ENCODE measurements around the gene KRTAP4-3. TPM values are rescaled to one million over a fixed set of nuclear protein-coding genes. Genes with fewer than 3 reads are reported as not detected.
"Not testable (repeated sequence)": the region's sequence is repeated elsewhere in the genome, so short reads cannot be mapped to it uniquely, and the experiment has no call there.

Gene KRTAP4-3
- total RNA-seq, 2 experiments from 2014 or later = not detected

GRCh38 chr17:41123292-41123990 is 44.6 kb downstream of the KRTAP4-3 start:
- intact Hi-C loops (cut with micrococcal nuclease); H3K27ac Mint-ChIP-seq: not testable (repeated sequence)
- CTCF ChIA-PET = interaction anchor here (1.3 to 1.4 kb wide), 2 partner anchors 426 to 539 kb away, joined by 3 read pairs; no protein-coding TSS in a partner anchor

GRCh38 chr17:41121742-41122141 is 46.3 kb downstream of the KRTAP4-3 start:
- POLR2A ChIA-PET = no interaction called here
- CTCF ChIA-PET = no interaction called here
- peaks cover 6% of the 10 kb centered on the region for H3K9me3 Mint-ChIP-seq
- H3K4me1 Mint-ChIP-seq (ENCODE audit: low read depth) = peaks cover 45% of the 10 kb centered on the region
- no peak for DNase-seq
- no peaks in the 10 kb centered on the region for H3K36me3 Mint-ChIP-seq
- intact Hi-C loops (cut with micrococcal nuclease) = no loop called here
- peaks cover 4% of the 10 kb centered on the region for H3K27me3 Mint-ChIP-seq
- H3K4me3 Mint-ChIP-seq = no peak overlapping the region
- no peak overlapping the region for H3K27ac Mint-ChIP-seq

More at GRCh38 chr17:41123292-41123990, 44.6 kb downstream of the KRTAP4-3 start:
- H3K36me3 Mint-ChIP-seq, H3K4me3 Mint-ChIP-seq, POLR2A ChIA-PET, H3K9me3 Mint-ChIP-seq, DNase-seq, H3K27me3 Mint-ChIP-seq: not testable (repeated sequence)
- H3K4me1 Mint-ChIP-seq (ENCODE audit: low read depth) = peaks cover 45% of the 10 kb centered on the region

GRCh38 chr17:41119696-41120690 is 48.0 kb downstream of the KRTAP4-3 start:
- CTCF ChIA-PET, POLR2A ChIA-PET, H3K27me3 Mint-ChIP-seq: not testable (repeated sequence)

GRCh38 chr17:41118721-41119120 is 49.3 kb downstream of the KRTAP4-3 start:
- Mint-ChIP-seq H3K4me3 (no peak overlapping the region), H3K4me1 (ENCODE audit: low read depth) (peaks cover 22% of the 10 kb centered on the region), H3K27ac (no peak overlapping the region), H3K36me3 (no peaks in the 10 kb centered on the region), H3K9me3 (peaks cover 6% of the 10 kb centered on the region), H3K27me3 (peaks cover 4% of the 10 kb centered on the region)
- no peak for DNase-seq
- CTCF ChIA-PET = no interaction called here
- intact Hi-C loops (cut with micrococcal nuclease) = no loop called here
- POLR2A ChIA-PET = no interaction called here

More at GRCh38 chr17:41119696-41120690, 48.0 kb downstream of the KRTAP4-3 start:
- peaks cover 33% of the 10 kb centered on the region for H3K4me1 Mint-ChIP-seq (ENCODE audit: low read depth)
- H3K36me3 Mint-ChIP-seq; H3K9me3 Mint-ChIP-seq; intact Hi-C loops (cut with micrococcal nuclease); H3K27ac Mint-ChIP-seq; H3K4me3 Mint-ChIP-seq; DNase-seq: not testable (repeated sequence)

- H3K27me3 Mint-ChIP-seq; POLR2A ChIA-PET; H3K4me3 Mint-ChIP-seq; intact Hi-C loops (cut with micrococcal nuclease); H3K36me3 Mint-ChIP-seq; H3K27ac Mint-ChIP-seq; H3K9me3 Mint-ChIP-seq; DNase-seq: not testable (repeated sequence)
- CTCF ChIA-PET = interaction anchor here (0.7 kb wide), 1 partner anchor 20 kb away, joined by 3 read pairs; no protein-coding TSS in a partner anchor
- H3K4me1 Mint-ChIP-seq (ENCODE audit: low read depth) = peaks cover 16% of the 10 kb centered on the region
Measured at GRCh38 chr17:41117846-41118386, 50.1 kb downstream of the KRTAP4-3 start, which contains the start of gene KRTAP4-11. Gene KRTAP4-11, minus strand, starts transcription at chr17:41118373. Its CDS starts 58 bp downstream, at chr17:41118315.

Other genes starting within 250 kb of the KRTAP4-3 start
- not detected for gene KRT23, start 230.6 kb downstream of the KRTAP4-3 start, total RNA-seq
- not detected for gene KRT39, start 201.3 kb downstream of the KRTAP4-3 start, total RNA-seq
- gene KRT40, start 183.9 kb downstream of the KRTAP4-3 start, total RNA-seq = not detected
- gene KRTAP3-3, start 174.1 kb downstream of the KRTAP4-3 start, total RNA-seq = not detected
- not detected for gene KRTAP3-2, start 168.3 kb downstream of the KRTAP4-3 start, total RNA-seq
- not detected for gene KRTAP3-1, start 159.1 kb downstream of the KRTAP4-3 start, total RNA-seq
- not detected for gene KRTAP1-5, start 141.0 kb downstream of the KRTAP4-3 start, total RNA-seq
- gene KRTAP1-4, start 138.0 kb downstream of the KRTAP4-3 start, total RNA-seq = not detected
- gene KRTAP1-3, start 133.3 kb downstream of the KRTAP4-3 start, total RNA-seq = not detected
- not detected for gene KRTAP1-1, start 126.8 kb downstream of the KRTAP4-3 start, total RNA-seq
- gene KRTAP2-1, start 120.9 kb downstream of the KRTAP4-3 start, total RNA-seq = not detected
- gene KRTAP2-2, start 113.0 kb downstream of the KRTAP4-3 start, total RNA-seq = not detected
- gene KRTAP2-3, start 108.1 kb downstream of the KRTAP4-3 start, total RNA-seq = not detected
- gene KRTAP2-4, start 102.3 kb downstream of the KRTAP4-3 start, total RNA-seq = not detected
- not detected for gene KRTAP4-7, start 84.1 kb downstream of the KRTAP4-3 start, total RNA-seq
- gene KRTAP4-8, start 70.1 kb downstream of the KRTAP4-3 start, total RNA-seq = not detected
- gene KRTAP4-16, start 66.0 kb downstream of the KRTAP4-3 start, total RNA-seq = not detected
- not detected for gene KRTAP4-9, start 62.8 kb downstream of the KRTAP4-3 start, total RNA-seq
- gene KRTAP4-11, start 49.8 kb downstream of the KRTAP4-3 start, total RNA-seq = not detected
- not detected for gene KRTAP4-12, start 44.0 kb downstream of the KRTAP4-3 start, total RNA-seq
- not detected for gene KRTAP4-6, start 27.7 kb downstream of the KRTAP4-3 start, total RNA-seq
- not detected for gene KRTAP4-5, start 18.4 kb downstream of the KRTAP4-3 start, total RNA-seq
- gene KRTAP4-4, start 7.5 kb downstream of the KRTAP4-3 start, total RNA-seq = not detected
- gene KRTAP4-2, start 10.0 kb upstream of the KRTAP4-3 start, total RNA-seq = not detected
- not detected for gene KRTAP4-1, start 16.7 kb upstream of the KRTAP4-3 start, total RNA-seq
- not detected for gene KRTAP9-1, start 21.7 kb upstream of the KRTAP4-3 start, total RNA-seq
- not detected for gene KRTAP9-2, start 58.4 kb upstream of the KRTAP4-3 start, total RNA-seq
- not detected for gene KRTAP9-3, start 64.2 kb upstream of the KRTAP4-3 start, total RNA-seq
- not detected for gene KRTAP9-8, start 69.8 kb upstream of the KRTAP4-3 start, total RNA-seq
- gene KRTAP9-4, start 81.5 kb upstream of the KRTAP4-3 start, total RNA-seq = not detected
- not detected for gene KRTAP9-9, start 87.2 kb upstream of the KRTAP4-3 start, total RNA-seq
- gene KRTAP9-6, start 97.2 kb upstream of the KRTAP4-3 start, total RNA-seq = not detected
- not detected for gene KRTAP9-7, start 107.5 kb upstream of the KRTAP4-3 start, total RNA-seq
- gene KRTAP29-1, start 134.6 kb upstream of the KRTAP4-3 start, total RNA-seq = not detected
- gene KRTAP16-1, start 141.1 kb upstream of the KRTAP4-3 start, total RNA-seq = not detected
- gene KRTAP17-1, start 147.5 kb upstream of the KRTAP4-3 start, total RNA-seq = not detected
- not detected for gene KRT33A, start 182.6 kb upstream of the KRTAP4-3 start, total RNA-seq
- not detected for gene KRT33B, start 201.6 kb upstream of the KRTAP4-3 start, total RNA-seq
- gene KRT34, start 214.1 kb upstream of the KRTAP4-3 start, total RNA-seq = not detected
- gene KRT31, start 229.4 kb upstream of the KRTAP4-3 start, total RNA-seq = not detected

All from activated CD4-positive, alpha-beta memory T cell treated with anti-CD3 and anti-CD28 coated beads for 36 hours (primary cell).